Parathyroid adenoma (tissue), 2 donors: ENCODE data around the gene NAV2.

ENCODE experiments used
- H2AFZ ChIP-seq: fragments of 300-600 bp; sonication (generic); one replicate; pipeline ENCODE4 v1.7.0; 2017; ENCODE audit warnings: antibody characterized with exemption, mild to moderate bottlenecking
- H3K27ac ChIP-seq: fragments of 300-600 bp; sonication (generic); one replicate; pipeline ENCODE4 v1.7.0; 2017
- H3K27me3 ChIP-seq: fragments of 300-600 bp; sonication (generic); one replicate; pipeline ENCODE4 v1.7.0; 2017; ENCODE audit warnings: low read length; ENCODE audit not compliant: control insufficient read depth, insufficient read depth
- H3K36me3 ChIP-seq: fragments of 300-600 bp; sonication (generic); one replicate; pipeline ENCODE4 v1.7.0; 2017; ENCODE audit warnings: low read length; ENCODE audit not compliant: control insufficient read depth, insufficient read depth
- H3K4me1 ChIP-seq: fragments of 300-600 bp; sonication (generic); one replicate; pipeline ENCODE4 v1.7.0; 2017; ENCODE audit warnings: control low read depth
- H3K4me2 ChIP-seq: fragments of 300-600 bp; sonication (generic); one replicate; pipeline ENCODE4 v1.7.0; 2017; ENCODE audit warnings: low read length
- H3K4me3 ChIP-seq: fragments of 300-600 bp; sonication (generic); one replicate; pipeline ENCODE4 v1.7.0; 2017; ENCODE audit warnings: low read depth, low read length
- H3K79me2 ChIP-seq: fragments of 300-600 bp; sonication (generic); one replicate; pipeline ENCODE4 v1.7.0; 2017; ENCODE audit warnings: control low read depth
- H3K9ac ChIP-seq: fragments of 300-600 bp; sonication (generic); one replicate; pipeline ENCODE4 v1.7.0; 2017; ENCODE audit warnings: mild to moderate bottlenecking
- H3K9me3 ChIP-seq: fragments of 300-600 bp; sonication (generic); one replicate; pipeline ENCODE4 v1.7.0; 2017; ENCODE audit warnings: low read length; ENCODE audit not compliant: control insufficient read depth
- TF ChIP-seq, protein P1 (sequence below): fragments of 300-600 bp; sonication (generic); IDR thresholded peaks from one replicate; pipeline ENCODE4 v1.7.0; 2017; ENCODE audit warnings: antibody characterized with exemption, mild to moderate bottlenecking
- donor health status: primary hyperparathyroidism.

Gene NAV2

DNA sequence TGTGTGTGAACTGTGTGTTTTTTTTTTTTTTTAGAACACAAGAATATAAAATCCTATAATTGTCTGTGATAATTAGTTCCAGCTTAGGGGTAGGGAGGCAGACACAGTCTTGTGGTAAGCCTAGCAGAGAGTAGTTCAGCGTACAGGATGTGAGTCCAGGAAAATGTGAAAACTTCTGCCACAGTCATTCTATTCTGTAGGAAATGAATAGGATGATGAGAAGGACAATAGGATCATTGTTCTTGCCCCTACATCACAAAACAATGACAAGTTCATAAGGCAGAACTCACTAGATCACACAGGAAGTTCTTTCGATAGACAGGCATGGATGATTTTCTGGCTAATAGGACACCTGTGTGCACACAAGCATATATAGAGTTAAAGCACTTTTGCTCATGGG lies 132.2 kb downstream of the NAV2 start:
- no peak overlapping the region for H3K27ac ChIP-seq
- no peaks in the 10 kb centered on the region for H3K27me3 ChIP-seq
- H3K9ac ChIP-seq: no peak overlapping the region
- no peaks in the 10 kb centered on the region for H3K4me1 ChIP-seq
- no peaks in the 10 kb centered on the region for H3K79me2 ChIP-seq
- H3K36me3 ChIP-seq: no peaks in the 10 kb centered on the region
- TF ChIP-seq, protein P1, sequence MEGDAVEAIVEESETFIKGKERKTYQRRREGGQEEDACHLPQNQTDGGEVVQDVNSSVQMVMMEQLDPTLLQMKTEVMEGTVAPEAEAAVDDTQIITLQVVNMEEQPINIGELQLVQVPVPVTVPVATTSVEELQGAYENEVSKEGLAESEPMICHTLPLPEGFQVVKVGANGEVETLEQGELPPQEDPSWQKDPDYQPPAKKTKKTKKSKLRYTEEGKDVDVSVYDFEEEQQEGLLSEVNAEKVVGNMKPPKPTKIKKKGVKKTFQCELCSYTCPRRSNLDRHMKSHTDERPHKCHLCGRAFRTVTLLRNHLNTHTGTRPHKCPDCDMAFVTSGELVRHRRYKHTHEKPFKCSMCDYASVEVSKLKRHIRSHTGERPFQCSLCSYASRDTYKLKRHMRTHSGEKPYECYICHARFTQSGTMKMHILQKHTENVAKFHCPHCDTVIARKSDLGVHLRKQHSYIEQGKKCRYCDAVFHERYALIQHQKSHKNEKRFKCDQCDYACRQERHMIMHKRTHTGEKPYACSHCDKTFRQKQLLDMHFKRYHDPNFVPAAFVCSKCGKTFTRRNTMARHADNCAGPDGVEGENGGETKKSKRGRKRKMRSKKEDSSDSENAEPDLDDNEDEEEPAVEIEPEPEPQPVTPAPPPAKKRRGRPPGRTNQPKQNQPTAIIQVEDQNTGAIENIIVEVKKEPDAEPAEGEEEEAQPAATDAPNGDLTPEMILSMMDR: no peak
- H3K9me3 ChIP-seq: no peaks in the 10 kb centered on the region
- no peak overlapping the region for H2AFZ ChIP-seq
- no peak overlapping the region for H3K4me3 ChIP-seq
- no peak overlapping the region for H3K4me2 ChIP-seq

DNA sequence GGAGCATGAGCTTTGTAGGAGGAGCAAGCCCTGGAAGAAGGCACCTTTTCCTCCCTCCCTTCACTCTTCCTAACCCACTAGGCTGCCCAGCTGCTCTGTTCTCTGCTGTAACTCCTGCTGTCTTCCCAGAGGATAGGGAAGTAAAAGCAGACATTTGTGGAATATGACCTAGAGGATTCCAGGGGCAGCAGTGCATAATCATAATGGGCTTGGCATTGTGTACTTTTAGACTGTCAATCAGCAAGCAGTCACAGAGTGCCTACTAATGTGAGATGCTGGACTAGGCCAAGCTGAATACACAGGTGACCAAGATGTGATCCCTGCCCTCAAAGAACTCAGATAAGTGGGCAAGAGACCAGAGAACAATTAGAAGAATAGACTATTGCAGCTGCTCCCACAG lies 133.0 kb downstream of the NAV2 start:
- Histone ChIP-seq H3K36me3 (no peaks in the 10 kb centered on the region), H3K9ac (no peak overlapping the region), H3K4me2 (no peak overlapping the region), H3K27ac (no peak overlapping the region), H3K4me1 (no peaks in the 10 kb centered on the region), H3K4me3 (no peak overlapping the region), H3K27me3 (no peaks in the 10 kb centered on the region), H3K9me3 (no peaks in the 10 kb centered on the region), H3K79me2 (no peaks in the 10 kb centered on the region), H2AFZ (no peak overlapping the region)
- TF ChIP-seq, protein P1: no peak

DNA sequence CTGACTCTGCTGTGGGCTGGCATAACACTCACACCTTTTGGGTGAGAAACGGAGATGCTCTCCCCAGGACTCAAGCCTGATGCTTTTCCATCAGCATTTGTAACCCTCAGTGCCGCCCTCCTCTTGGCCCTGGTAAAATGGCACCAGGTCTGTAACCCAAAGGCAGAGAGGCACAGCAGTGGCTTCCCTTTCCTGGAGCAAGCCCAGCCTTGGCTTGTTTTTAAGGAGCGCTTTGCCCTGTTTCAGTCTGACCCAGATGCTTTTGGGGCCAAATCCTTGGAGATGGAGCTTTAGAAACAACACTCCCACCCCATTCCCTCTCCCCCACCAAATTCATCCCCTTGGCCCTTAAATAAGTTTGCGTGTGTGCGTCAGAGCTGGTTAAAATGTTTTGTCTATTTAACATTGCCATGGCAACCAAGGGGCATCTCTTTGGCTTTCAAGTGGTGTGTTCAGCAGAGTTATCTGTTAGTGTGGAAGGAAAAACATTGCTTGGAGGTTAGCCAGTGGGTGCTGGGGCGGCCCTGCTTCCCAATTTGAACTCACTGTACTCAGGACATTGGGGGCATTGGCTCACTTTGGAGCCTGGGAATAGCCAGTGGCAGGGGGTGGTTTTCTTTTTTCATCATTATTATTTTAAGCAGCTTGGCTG lies 134.1 kb downstream of the NAV2 start:
- Histone ChIP-seq H3K4me2 (no peak overlapping the region), H3K27me3 (no peaks in the 10 kb centered on the region), H3K4me3 (no peak overlapping the region), H3K79me2 (no peaks in the 10 kb centered on the region), H2AFZ (no peak overlapping the region), H3K4me1 (no peaks in the 10 kb centered on the region), H3K27ac (no peak overlapping the region), H3K36me3 (no peaks in the 10 kb centered on the region), H3K9me3 (no peaks in the 10 kb centered on the region), H3K9ac (no peak overlapping the region)
- TF ChIP-seq, protein P1: no peak

DNA sequence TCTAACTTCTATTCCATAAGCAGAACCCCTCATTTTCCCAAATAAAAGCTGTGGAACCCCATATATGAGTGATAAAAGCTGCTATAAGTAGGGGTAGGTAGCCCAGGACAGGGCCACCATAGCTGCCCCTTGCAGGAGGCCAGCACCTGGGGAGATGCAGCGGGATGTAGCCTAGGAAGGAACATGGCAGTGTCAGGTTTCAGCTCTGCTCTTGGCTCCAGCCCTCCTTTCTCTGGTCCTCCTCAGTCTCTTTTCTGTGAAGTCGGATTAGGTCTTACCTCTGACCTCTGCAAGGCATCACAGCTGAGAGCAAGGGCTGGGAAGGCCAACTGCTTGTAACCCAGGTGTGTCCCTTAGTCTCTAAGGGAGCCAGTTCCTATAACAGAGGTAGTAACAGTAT lies 135.6 kb downstream of the NAV2 start:
- Histone ChIP-seq H3K4me2 (no peak overlapping the region), H2AFZ (no peak overlapping the region), H3K36me3 (no peaks in the 10 kb centered on the region), H3K9me3 (no peaks in the 10 kb centered on the region), H3K79me2 (no peaks in the 10 kb centered on the region), H3K9ac (no peak overlapping the region), H3K4me1 (no peaks in the 10 kb centered on the region), H3K27ac (no peak overlapping the region), H3K4me3 (no peak overlapping the region), H3K27me3 (no peaks in the 10 kb centered on the region)
- TF ChIP-seq, protein P1: no peak

DNA sequence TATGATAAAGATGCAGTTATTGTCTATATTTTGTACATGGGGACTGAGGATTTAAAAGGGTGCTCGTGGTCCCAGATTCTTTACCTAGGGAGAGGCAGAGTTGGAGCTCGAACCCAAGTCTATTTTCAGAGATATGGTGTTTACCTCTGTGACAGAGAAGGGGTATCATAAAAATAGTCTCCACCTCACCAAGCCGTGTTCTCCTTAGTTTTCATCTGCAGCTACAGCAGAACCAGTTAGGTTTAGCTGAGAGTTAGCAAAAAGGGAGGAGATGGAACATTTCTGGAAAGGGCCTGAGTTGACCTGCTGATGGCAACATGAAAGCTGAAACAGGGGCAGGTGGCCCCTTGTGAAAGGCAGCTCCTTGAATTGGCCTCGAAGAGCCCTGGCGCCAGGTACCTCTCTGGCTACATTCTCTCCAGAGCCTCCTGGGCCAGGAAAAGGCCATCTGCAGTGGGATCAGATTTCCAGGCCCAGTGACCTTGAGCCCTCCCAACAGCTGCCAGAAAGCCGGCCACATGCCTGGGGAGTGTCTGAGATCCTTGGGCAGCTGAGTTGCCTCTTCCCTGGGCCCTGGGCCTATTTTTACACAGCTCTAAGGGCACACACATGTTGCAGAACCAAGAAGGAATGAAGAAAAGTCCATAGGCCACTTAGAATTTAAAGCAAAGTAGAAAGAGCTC lies 136.6 kb downstream of the NAV2 start:
- no peaks in the 10 kb centered on the region for H3K4me1 ChIP-seq
- H3K79me2 ChIP-seq: no peaks in the 10 kb centered on the region
- TF ChIP-seq, protein P1: no peak
- no peak overlapping the region for H3K27ac ChIP-seq
- no peak overlapping the region for H3K4me3 ChIP-seq
- H3K9ac ChIP-seq: no peak overlapping the region
- H3K9me3 ChIP-seq: no peaks in the 10 kb centered on the region
- H3K36me3 ChIP-seq: no peaks in the 10 kb centered on the region
- no peak overlapping the region for H2AFZ ChIP-seq
- no peaks in the 10 kb centered on the region for H3K27me3 ChIP-seq
- H3K4me2 ChIP-seq: no peak overlapping the region
